HT1080 (cell line): ENCODE results near the gene CCND3. TPM values are rescaled to one million over a fixed set of nuclear protein-coding genes. Genes with fewer than 3 reads are reported as not detected.
A peak's percentile ranks its signal among the peaks of the same experiment; 100 is the strongest.

ENCODE experiments used
- DNase-seq: peaks from one replicate; pipeline ENCODE4 v3.0.0-alpha.2; 2015; ENCODE audit warnings: low read depth
- polyA plus RNA-seq, 2 experiments: library from polyadenylated mRNA; depleted of rRNA; stranded (reverse); fragments of >200 nt; gene quantifications; 2 replicates each; pipeline ENCODE4 v1.2.3, GENCODE V29; 2015
- total RNA-seq: library from RNA; depleted of rRNA; stranded (reverse); fragments of >200 nt; shearing (Covaris generic); gene quantifications from 2 replicates; pipeline ENCODE4 v1.2.3, GENCODE V29; 2014; rRNA removed

The CCND3 gene
- 44.5 and 53.6 TPM in 2 replicates for total RNA-seq
- polyA plus RNA-seq (2015; cell fraction: cytosol; rRNA removed): 33.2 and 36.7 TPM in 2 replicates
- polyA plus RNA-seq (2015; cell fraction: nucleus; rRNA removed): 18.3 and 21.7 TPM in 2 replicates

- peak; percentile 91 for DNase-seq
Measured at GRCh38 chr6:41941280-41942066, at the start of gene CCND3. CCND3 (minus strand) TSS chr6:41941808; CDS start chr6:41941649, 159 bp downstream.

GRCh38 chr6:41986339-41986738 lies 44.7 kb upstream of the CCND3 start:
- DNase-seq: no peak

DNA sequence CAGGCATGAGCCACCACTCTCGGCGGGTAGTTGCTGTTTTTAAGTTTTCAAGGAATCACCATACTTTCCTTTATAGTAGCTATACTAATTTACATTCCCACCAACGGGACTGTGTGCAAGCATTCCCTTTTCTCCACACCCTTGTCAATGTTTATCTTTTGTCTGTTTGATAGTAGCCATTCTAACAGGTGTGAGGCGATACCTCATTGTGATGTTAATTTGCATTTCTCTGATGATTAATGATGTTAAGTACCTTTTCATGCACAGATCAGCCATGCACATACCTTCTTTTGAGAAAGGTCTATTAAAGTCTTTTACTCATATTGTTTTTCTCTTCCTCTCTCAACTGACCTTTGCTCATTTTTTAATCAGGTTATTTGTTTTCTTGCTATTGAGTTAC lies 43.0 kb upstream of the CCND3 start:
- DNase-seq: no peak

DNA sequence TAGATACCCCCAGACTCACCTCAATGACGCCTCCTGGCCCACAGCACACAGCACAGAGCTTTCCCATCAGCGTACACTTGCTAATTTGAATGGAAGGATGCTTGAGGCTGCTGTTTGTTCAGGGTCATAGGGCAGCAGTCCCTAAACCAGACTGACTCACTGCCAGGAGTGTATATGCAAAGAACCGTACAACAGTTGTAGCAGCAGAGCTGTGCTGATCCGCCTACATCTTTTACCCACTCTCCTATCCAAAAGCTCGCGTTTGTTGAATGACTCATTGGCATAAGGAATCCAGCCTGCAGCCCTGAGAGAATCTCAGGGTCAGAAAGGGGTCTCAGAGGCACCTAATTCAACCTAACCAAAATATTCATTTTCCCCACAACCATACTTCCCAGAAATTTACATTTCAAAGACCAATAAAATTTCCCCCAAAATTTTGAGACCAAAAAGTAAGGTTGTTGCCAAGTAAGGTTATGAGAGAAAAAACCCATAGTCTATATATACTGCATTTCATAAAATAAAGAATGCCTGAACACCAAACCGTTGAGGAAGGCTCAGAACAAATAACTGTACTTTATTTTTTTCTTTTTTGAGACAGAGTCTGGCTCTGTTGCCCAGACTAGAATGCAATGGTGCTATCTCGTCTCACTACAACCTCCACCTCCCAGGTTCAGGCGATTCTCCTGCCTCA lies 35.3 kb upstream of the CCND3 start:
- DNase-seq: peak; percentile 62

DNA sequence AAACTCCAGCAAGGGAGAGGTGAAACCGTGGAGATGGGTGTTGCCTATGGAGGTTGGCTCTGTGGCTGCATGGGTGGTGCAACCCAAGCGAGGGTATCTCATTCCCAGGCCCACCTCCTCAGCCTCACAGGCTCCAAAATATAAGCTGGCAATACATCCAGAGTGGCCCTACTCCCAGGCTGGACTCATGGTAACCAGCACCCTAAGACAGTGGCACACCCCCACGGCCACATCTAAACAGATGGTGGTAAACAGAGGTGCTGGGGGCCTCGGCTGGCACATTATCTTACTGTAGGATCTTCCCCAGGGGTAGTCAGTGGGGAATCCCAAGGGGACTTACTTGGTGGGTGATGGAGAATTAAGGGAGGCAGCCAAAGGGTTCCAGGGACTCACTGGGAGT lies 33.7 kb upstream of the CCND3 start:
- no peak for DNase-seq

GRCh38 chr6:41974281-41974825 lies 32.7 kb upstream of the CCND3 start:
- no peak for DNase-seq

DNA sequence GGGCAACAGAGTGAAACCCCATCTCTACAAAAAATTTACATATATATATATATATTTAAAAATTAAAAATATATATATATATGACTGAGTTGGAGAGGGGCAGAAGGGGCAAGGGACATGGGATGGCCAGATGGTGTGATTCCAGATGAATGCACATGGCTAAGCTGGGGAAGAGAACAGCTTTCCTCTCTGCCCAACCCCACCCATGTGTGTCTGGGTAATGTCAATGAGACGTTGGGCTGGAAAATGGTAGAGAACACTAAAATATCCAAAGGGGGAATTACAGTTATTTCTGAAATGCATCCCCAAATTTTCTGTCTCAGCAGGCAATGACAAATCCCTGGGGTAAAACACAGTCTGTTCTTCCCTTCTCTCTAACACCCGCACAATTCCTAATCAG lies 31.2 kb upstream of the CCND3 start:
- no peak for DNase-seq

DNA sequence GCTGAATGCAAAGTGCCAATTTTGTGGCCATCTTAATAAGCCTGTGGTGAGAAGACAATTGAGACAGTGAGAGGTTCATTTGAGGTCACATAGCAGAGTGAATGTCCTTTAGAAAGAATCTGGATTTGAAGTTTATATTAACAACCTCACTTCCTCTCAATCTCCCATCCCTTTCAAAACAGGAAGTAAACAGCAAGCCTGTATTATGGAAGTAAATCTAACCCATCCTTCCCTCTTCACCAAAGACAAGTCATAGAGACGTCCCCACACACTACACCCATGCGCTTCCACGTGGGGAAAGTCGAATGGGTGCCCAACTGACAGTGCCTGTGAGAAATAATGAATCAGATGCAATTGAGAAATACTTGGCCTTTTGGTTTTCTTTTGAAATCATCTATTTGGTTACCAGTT lies 28.8 kb upstream of the CCND3 start:
- DNase-seq: peak; percentile 26

DNA sequence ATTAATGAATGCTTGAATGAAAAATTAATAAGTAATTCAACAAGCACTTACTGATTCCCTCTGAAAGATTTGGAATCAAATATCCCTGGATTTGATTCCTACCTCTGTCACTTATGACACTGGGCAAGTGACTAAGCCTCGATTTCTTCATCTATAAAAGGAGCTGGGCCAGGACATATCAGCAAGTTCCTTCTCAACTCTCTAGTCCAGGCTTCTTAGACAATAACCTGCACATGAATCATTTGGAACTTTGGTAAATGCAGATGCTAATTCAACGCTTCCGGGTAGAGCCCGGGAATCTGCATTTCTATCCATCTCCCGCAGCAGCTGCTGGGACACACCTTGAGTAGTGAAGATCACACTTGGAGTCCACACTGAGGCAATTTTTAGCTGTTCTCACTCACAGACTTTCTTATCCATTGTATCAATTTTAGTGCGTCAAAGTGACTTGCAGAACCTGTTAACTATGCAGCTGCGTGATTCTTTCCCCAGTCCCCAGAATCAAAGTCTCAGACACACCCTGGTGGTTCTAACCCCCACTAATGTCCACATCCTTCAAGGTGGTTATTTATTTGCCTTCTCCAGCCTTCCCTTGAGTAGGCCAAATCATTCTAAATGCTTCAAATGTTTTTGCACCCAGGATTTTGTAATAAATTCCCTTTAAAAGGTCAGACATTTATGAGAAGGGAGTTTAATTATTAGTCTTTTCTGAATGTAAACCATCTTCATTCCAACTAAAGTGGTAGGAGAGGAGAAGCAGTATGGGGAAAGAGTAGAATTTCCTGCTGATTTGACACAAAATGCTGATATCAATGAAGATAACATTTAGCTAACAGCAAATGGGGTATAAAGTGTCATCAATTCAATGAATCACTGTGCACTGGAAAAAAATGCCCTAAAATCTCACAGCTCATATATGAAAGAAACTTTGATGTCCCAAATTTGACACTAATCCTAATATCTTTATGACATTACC lies 26.0 kb upstream of the CCND3 start:
- DNase-seq: no peak

GRCh38 chr6:41966961-41967311 lies 25.3 kb upstream of the CCND3 start:
- DNase-seq: peak; percentile 91

GRCh38 chr6:41966214-41966920 lies 24.8 kb upstream of the CCND3 start:
- no peak for DNase-seq

- no peak for DNase-seq
Measured at GRCh38 chr6:41965429-41966213, 24.0 kb upstream of the CCND3 start.

- DNase-seq: no peak
Measured at GRCh38 chr6:41964201-41964887, 22.7 kb upstream of the CCND3 start.

DNA sequence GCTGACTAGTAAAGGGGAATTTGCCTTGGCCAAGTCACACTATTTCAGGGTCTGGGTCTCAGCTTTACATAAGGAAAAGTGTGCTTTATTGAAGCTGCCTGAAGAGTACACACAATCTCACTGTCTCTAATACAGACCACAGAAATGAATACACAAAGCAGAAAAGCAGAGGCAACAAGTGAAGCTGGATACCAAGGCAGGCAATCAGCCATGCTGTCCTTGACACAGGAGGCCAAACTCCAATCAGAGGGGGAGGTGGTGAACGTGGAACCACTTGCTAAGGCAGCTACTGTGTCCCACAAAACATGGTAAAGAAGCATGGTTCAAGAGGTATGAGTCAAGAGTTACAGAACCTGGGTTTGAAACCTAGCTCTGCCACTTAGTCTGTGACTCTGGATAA lies 21.8 kb upstream of the CCND3 start:
- DNase-seq: no peak

- no peak for DNase-seq
Measured at GRCh38 chr6:41960028-41960427, 18.4 kb upstream of the CCND3 start.

DNA sequence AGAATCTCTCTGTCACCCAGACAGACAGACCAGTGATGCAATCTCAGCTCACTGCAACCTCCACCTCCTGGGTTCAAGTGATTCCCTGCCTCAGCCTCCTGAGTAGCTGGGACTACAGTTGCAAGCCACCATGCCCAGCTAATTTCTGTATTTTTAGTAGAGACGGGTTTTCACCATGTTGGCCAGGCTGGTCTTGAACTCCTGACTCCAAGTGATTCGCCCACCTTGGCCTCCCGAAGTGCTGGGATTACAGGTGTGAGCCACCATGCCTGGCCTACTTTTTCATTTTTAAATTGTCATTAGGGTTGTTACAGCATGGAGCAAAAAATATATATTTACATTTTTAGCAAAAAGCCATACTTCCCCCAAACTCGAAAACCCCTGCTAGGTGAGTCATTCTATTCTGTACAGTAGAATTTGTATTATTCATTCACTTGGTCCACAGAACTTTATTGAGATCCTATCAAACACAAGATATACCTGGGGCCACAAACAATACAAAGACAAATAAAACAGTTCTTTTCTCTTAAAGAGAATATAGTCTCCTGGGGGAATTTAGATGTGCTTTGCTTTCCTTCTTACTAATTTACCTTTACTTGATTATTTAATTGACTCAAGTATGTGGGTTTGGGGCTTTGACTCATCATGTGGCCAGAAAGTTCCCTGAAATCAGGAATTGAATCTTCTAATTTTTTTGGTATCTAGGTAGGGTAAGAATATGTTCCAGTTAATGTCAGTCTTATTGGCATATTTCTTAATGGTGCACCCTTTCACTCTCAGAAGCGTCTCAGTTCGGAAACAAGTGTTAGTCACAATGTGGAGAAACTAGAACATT lies 16.6 kb upstream of the CCND3 start:
- no peak for DNase-seq

GRCh38 chr6:41957117-41957516 lies 15.5 kb upstream of the CCND3 start:
- no peak for DNase-seq

DNA sequence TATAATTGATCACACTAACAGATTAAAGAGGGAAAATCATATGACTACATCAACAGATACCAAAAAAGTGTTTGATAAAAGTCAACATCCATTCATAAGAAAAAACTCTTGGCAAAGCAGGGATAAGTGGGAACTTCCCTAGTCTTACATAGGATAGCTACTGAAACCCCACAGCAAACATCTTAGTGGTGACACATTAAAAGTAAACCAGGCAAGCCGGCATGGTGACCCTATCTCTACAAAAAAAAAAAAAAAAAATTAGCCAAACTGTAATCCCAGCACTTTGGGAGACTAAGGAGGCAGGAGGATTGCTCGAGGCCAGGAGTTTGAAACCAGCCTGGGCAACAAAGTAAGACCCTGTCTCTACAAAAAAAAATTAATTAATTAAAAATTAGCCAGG lies 13.8 kb upstream of the CCND3 start:
- DNase-seq: no peak
